ENCODE data around the gene LRCH2. TPM values are rescaled to one million over a fixed set of nuclear protein-coding genes. Genes with fewer than 3 reads are reported as not detected.

Gene LRCH2
- total RNA-seq, 6 experiments from 2014 or later, result 0.07 to 0.23 (median 0.12) TPM

DNA sequence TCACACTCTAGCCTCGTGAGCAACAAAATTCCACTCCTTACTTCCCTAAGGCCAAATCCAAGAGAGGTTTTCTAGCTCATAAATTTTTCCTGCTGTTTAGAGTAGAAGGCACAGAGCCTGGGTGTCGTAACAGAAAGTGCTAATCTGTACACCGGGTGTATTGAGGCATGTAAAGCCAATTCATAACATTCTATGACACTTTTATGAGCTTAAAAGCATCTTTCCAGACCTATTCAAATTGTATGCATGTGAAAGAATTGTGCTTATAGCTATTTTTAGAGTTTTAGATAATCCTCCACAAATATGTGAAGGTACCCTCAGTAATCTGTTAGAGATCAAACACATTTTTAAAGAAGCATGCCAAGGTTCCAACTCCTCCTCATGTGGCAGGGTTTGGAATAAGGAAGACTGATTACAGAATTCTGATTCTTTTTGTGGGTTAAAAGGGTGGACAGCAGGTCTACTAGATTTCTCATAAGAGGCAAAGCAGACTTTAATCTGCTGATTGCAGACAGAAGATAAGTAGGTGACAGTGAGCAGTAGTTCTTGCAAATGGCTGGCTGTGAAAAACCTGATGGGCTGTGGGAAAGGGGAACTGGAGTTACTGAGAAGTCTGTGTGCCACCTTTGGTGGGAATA lies 25.5 kb upstream of the LRCH2 start:
- Histone ChIP-seq H3K9me3 (no peaks in the 10 kb centered on the region), H3K27me3 (no peaks in the 10 kb centered on the region), H3K4me1 (no peaks in the 10 kb centered on the region), H3K36me3 (no peaks in the 10 kb centered on the region), H3K4me3 (no peak overlapping the region), H3K27ac (no peak overlapping the region)
- WGBS (ENCODE audit: insufficient coverage, low coverage, low lambda C conversion rate, missing lambda C conversion rate), result 72% methylated on average over 3 of the region's 3 CpGs
- DNase-seq (no peak), ATAC-seq (no peak)
- TF ChIP-seq POLR2A (IDR thresholded peaks at IDR 0.05), result no peak
- TF ChIP-seq, protein P1, sequence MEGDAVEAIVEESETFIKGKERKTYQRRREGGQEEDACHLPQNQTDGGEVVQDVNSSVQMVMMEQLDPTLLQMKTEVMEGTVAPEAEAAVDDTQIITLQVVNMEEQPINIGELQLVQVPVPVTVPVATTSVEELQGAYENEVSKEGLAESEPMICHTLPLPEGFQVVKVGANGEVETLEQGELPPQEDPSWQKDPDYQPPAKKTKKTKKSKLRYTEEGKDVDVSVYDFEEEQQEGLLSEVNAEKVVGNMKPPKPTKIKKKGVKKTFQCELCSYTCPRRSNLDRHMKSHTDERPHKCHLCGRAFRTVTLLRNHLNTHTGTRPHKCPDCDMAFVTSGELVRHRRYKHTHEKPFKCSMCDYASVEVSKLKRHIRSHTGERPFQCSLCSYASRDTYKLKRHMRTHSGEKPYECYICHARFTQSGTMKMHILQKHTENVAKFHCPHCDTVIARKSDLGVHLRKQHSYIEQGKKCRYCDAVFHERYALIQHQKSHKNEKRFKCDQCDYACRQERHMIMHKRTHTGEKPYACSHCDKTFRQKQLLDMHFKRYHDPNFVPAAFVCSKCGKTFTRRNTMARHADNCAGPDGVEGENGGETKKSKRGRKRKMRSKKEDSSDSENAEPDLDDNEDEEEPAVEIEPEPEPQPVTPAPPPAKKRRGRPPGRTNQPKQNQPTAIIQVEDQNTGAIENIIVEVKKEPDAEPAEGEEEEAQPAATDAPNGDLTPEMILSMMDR (IDR thresholded peaks at IDR 0.05), result no peak
- intact Hi-C loops (cut with DNase I), result no loop called here

GRCh38 chrX:115257711-115258110 lies 23.8 kb upstream of the LRCH2 start:
- intact Hi-C loops (cut with DNase I), result no loop called here
- TF ChIP-seq, protein P1 (IDR thresholded peaks at IDR 0.05), result no peak
- no peak for TF ChIP-seq POLR2A (IDR thresholded peaks at IDR 0.05)
- Histone ChIP-seq H3K4me1 (no peaks in the 10 kb centered on the region), H3K9me3 (no peaks in the 10 kb centered on the region), H3K27ac (no peak overlapping the region), H3K36me3 (no peaks in the 10 kb centered on the region), H3K27me3 (no peaks in the 10 kb centered on the region), H3K4me3 (no peak overlapping the region)
- DNase-seq, result no peak
- ATAC-seq, result no peak

DNA sequence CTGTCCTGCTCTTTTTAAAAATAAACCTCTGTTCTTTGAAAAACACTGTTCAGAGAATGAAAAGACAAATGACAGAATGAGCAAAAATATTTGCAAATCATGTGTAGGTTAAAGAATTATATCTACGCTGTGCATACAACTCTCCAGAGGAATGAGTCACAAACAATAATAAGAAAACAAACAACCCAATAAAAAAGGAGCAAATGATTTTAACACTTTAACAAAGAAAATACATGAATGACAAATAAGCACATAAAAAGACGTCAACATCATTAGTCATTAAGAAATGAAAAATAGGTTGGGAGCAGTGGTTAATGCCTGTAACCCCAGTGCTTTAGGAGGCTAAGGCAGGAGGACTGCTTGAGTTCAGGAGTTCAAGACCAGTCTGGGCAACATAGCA lies 21.1 kb upstream of the LRCH2 start:
- Histone ChIP-seq H3K4me3 (no peak overlapping the region), H3K27me3 (no peaks in the 10 kb centered on the region), H3K36me3 (no peaks in the 10 kb centered on the region), H3K27ac (no peak overlapping the region), H3K4me1 (no peaks in the 10 kb centered on the region), H3K9me3 (no peaks in the 10 kb centered on the region)
- intact Hi-C loops (cut with DNase I), result no loop called here
- no peak for ATAC-seq
- TF ChIP-seq POLR2A (IDR thresholded peaks at IDR 0.05), result no peak
- TF ChIP-seq, protein P1 (IDR thresholded peaks at IDR 0.05), result no peak
- no peak for DNase-seq
- 77% methylated on average over 2 of the region's 2 CpGs for WGBS (ENCODE audit: insufficient coverage, low coverage, low lambda C conversion rate, missing lambda C conversion rate)

DNA sequence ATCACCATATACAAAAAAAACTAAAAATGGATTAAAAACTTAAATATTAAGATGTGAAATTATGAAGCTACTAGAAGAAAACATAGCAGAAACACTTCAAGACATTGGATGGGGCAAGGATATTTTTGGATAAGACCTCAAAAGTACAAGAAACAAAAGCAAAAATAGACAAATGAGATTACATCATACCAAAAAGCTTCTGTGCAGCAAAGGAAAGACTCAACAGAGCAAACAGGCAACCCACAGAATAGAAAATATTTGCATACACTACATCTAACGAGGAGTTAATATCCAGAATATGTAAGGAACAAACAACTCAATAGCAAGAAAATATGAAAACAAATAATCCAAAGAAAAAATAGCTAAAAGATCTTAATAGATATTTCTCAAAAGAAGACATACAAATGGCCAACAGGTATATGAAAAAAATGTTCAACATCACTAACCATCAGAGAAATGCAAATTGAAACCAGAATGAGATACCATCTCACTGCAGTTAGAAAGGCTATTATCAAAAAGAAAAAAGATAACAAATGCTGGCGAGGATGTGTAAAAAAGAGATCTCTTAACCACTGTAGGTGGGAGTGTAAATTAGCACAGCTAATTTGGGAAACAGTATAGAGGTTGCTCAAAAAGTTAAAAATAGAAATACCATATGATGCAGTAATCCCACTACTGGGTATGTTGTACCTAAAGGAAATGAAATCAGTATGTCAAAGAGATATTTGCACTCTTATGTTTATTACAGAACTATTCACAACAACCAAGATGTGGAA lies 17.8 kb upstream of the LRCH2 start:
- Histone ChIP-seq H3K4me3 (no peak overlapping the region), H3K36me3 (no peaks in the 10 kb centered on the region), H3K9me3 (no peaks in the 10 kb centered on the region), H3K27me3 (no peaks in the 10 kb centered on the region), H3K27ac (no peak overlapping the region), H3K4me1 (no peaks in the 10 kb centered on the region)
- TF ChIP-seq, protein P1 (IDR thresholded peaks at IDR 0.05), result no peak
- no peak for TF ChIP-seq POLR2A (IDR thresholded peaks at IDR 0.05)
- WGBS (ENCODE audit: insufficient coverage, low coverage, low lambda C conversion rate, missing lambda C conversion rate), result 36% methylated on average over 2 of the region's 2 CpGs
- ATAC-seq, result no peak
- DNase-seq, result no peak
- intact Hi-C loops (cut with DNase I), result no loop called here
